ENCODE data around the gene SIRPD. TPM values are rescaled to one million over a fixed set of nuclear protein-coding genes. Genes with fewer than 3 reads are reported as not detected.
"Not testable (repeated sequence)": the region's sequence is repeated elsewhere in the genome, so short reads cannot be mapped to it uniquely, and the experiment has no call there.

The SIRPD gene
- not detected for polyA plus RNA-seq

DNA sequence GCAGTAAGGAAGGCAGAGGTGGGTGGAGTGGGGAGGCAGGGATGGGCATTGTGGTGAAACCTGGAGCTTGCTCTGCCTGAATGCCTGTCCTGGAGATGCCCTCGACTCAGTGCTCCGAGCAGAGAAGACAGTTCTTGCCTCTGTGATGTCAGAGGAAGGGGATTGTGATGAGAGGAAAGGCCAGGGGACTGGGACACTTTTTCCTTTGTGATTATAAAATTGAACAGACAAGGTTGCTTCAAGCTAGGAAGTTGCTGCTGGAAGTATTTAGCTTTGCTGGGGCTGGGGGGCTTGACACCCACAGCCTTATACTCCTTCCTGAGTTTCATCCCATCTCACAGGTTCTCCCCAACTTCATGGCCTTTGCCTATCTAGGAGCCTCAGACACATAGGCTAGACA, at the start of gene SIRPD:
Gene SIRPD (minus strand): TSS at position 101 of the 400 bp plus-strand sequence. CDS start 52 bp downstream, at position 49.
- Mint-ChIP-seq H3K27me3 (no peaks in the 10 kb centered on the region), H3K36me3 (no peaks in the 10 kb centered on the region), H3K9me3 (peaks cover 0 to 3% (median 3%) of the 10 kb centered on the region in 3 donors), H3K27ac (peak within 1 kb of the TSS in 1 of 3 donors; percentile 28), H3K4me1 (peaks cover under 1 to 3% (median 2%) of the 10 kb centered on the region in 3 donors), H3K4me3 (no peak within 1 kb of the TSS)

DNA sequence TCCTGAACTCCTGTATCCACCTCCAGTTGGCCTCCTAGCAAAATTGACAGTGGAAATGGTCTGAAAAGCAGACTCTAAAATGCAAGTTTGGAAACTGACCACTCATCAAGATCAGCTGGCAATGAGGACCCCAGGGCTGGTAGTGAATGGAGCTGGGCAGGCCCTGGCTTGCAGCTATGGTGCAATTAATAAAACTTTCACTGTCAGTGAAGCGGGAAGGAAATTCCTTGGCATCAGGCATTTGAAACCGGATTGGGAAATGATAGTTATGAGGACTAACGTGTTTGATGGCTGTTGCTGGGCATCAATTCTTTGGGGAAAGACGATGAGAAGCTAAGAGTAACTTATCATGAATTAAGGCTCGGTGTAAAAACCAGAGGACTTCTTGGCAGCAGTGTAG, 43.2 kb upstream of the SIRPD start:
- Mint-ChIP-seq H3K9me3 (no peaks in the 10 kb centered on the region), H3K27ac (no peak overlapping the region)

DNA sequence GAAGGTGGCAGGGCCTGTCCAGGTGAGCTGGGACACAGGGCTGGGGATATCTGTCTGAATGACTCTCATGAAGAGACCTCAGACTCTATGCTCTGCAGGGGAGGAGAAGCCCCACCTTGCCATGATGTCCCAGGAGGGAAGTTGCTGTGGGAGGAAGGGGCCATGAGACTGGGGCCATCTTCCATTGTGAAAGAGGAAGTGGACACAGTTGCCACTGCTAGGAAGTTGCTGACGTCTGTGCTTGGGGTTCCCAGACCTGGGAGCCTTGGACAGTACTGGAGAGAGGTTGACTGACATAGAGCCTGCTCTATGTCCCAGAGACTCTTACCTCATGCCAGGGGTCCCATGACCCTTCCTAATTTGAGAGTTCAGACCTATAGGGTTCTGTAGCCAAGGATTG, 37.8 kb upstream of the SIRPD start:
- Mint-ChIP-seq H3K36me3 (no peaks in the 10 kb centered on the region), H3K27ac (no peak overlapping the region), H3K9me3 (no peaks in the 10 kb centered on the region), H3K27me3 (no peaks in the 10 kb centered on the region), H3K4me1 (peaks cover 0 to 6% (median 0%) of the 10 kb centered on the region in 3 donors), H3K4me3 (no peak overlapping the region)

More for the DNA sequence above, 43.2 kb upstream of the SIRPD start:
- H3K4me3 Mint-ChIP-seq, result no peak overlapping the region
- H3K36me3 Mint-ChIP-seq, result no peaks in the 10 kb centered on the region
- no peaks in the 10 kb centered on the region for H3K4me1 Mint-ChIP-seq
- H3K27me3 Mint-ChIP-seq, result peaks cover 4% of the 10 kb centered on the region

DNA sequence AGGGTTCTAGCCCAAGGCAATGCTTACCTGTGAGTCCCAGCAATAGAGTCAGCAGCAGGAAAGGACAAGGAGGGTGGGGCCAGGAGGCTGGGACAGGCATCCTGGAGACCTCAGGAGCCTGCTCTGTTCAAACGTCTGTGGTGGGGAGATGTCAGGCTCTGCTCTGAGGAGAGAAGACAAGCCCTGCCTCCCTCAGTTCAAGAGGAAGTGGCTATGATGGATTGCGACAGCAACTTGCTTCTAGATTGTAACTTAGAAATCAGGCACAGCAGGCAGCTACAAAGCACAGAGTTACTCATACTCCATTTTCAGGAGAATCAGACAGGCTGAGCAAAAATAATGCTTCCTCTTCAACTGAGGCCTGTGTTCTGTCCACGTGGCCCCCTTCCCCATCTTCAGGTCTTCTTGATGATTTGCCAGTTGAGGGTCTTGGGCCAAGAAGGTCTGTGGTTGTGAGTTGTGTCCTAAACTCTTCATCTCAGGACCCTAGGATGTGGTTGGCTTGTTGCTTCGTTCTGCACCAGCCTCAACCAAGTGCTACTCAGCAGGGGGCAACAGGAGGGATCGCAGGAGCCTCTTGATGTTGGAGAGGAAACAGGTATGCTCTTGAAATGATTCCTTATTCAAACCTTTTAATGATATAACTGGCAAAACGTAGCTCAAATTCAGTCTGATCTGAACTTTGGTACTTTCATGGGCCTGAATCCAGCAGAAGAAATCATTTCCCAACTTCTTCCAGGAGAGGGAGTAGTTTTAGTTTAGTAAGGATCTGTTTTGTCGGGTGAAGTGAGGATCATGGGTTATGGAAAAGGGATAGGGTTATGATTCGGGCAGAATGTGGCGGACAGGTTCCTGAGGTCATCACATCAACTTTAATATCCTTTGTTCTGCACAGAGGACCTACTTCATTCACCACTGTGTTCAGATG, 31.3 kb upstream of the SIRPD start:
- no peaks in the 10 kb centered on the region for H3K36me3 Mint-ChIP-seq
- no peak overlapping the region for H3K27ac Mint-ChIP-seq
- no peak overlapping the region for H3K4me3 Mint-ChIP-seq
- H3K9me3 Mint-ChIP-seq, result peaks cover 0 to 4% (median 0%) of the 10 kb centered on the region in 3 donors
- H3K4me1 Mint-ChIP-seq, result peaks cover 0 to 10% (median 0%) of the 10 kb centered on the region in 3 donors
- no peaks in the 10 kb centered on the region for H3K27me3 Mint-ChIP-seq

DNA sequence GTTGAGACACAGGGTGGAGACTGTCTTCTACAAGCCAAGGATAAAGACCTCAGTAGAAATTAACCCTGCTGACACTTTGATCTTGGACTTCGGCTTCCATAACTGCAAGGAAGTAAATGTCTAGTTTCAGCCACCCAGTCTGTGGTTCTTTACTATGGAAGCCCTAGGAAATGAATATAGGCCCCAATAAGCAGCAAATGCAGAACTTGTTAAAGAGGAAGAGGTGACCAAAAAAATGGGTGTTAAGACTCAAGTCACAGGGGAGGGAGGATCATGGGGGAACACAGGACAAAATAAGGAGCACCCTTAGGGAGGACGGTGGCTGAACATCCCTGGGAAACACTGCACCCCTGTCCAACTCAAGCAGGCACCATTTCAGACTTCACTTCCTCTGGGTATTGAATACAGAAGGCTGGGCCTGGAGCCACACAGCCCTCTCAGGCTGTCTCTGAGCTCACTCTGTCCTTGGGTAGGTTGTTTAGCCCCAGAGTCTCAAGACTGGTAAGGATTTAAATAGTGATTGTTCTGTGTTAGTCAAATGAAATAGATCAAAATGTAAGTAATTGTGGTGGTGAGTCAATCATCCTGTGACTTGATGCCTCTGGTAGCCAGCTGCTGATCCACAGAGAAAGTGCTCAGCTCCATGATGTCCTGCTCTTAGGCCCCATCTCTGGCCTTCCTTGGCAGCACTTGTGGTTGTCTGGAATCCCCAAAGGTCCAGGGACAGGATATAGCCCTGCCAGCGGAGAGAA, 30.5 kb upstream of the SIRPD start:
- Mint-ChIP-seq H3K36me3 (no peaks in the 10 kb centered on the region), H3K4me3 (no peak overlapping the region)

DNA sequence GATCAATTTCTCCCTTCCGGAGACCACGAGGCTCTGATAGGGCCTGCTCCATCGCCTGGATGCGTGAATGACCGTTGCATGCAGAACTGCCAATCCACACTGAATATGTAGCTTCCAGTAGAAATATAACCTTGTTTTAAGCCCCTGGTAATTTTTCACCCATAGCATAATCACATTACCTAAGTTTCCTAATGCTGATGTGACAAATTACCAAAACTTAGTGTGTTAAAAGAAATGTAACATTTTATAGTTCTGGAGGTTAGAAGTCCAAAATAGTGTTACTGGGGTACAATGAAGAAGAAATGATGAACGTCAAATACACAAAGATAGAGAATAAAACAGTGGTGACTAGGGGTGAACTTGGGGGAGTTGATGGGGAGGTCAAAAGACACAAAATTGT, 22.0 kb upstream of the SIRPD start:
- Mint-ChIP-seq H3K9me3 (no peaks in the 10 kb centered on the region), H3K36me3 (no peaks in the 10 kb centered on the region), H3K27ac (peak overlapping the region in 1 of 3 donors; percentile 63), H3K4me3 (no peak overlapping the region), H3K27me3 (no peaks in the 10 kb centered on the region), H3K4me1 (peaks cover 0 to 2% (median 0%) of the 10 kb centered on the region in 3 donors)

More for the DNA sequence above, 30.5 kb upstream of the SIRPD start:
- peaks cover 0 to 4% (median 0%) of the 10 kb centered on the region in 3 donors for H3K9me3 Mint-ChIP-seq
- H3K27ac Mint-ChIP-seq, result no peak overlapping the region
- H3K4me1 Mint-ChIP-seq, result peaks cover 0 to 10% (median 0%) of the 10 kb centered on the region in 3 donors
- no peaks in the 10 kb centered on the region for H3K27me3 Mint-ChIP-seq

DNA sequence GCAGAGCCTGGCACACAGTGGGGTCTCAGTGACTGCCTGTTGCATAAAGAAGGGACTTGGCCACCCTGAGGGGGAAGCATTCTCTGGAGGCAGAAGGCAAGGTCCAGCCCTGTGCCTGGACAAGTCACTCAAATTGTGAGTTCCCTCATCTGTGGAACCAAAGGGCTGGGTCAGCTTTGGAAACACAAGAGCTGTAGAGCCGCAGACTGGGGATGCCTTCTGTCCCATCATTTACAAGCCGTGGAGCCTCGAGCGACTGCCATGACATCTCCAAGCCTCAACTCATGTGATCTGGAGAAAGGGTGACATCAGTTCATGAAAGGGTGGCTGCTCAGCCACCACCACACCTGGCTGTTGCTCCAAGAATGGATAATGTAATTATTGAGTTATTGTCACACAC, 20.4 kb upstream of the SIRPD start:
- Mint-ChIP-seq H3K27ac (no peak overlapping the region), H3K27me3 (no peaks in the 10 kb centered on the region), H3K4me3 (no peak overlapping the region), H3K4me1 (peaks cover 0 to 2% (median 0%) of the 10 kb centered on the region in 3 donors), H3K9me3 (no peaks in the 10 kb centered on the region), H3K36me3 (no peaks in the 10 kb centered on the region)

DNA sequence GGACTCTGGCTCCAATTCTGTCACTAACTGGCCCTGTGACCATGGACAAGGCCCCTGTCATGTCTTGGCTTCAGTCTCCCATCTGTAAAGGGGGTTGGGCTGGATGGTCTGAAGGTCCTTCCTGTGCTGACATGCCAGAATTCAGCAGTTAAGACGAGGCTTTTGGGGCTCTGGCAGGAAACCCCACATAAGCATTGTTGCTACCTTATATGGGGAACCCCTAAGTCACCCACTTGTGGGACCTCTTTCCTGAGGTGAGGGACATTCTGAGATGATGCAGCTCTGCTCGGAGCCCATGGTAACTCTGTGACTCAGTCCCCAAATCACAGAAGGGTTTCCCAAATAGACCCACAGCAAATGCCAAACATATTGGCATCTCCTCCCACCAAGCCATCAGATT, 19.8 kb upstream of the SIRPD start:
- not testable (repeated sequence) for H3K4me3 Mint-ChIP-seq, H3K27ac Mint-ChIP-seq, H3K4me1 Mint-ChIP-seq, H3K27me3 Mint-ChIP-seq, H3K36me3 Mint-ChIP-seq, H3K9me3 Mint-ChIP-seq

DNA sequence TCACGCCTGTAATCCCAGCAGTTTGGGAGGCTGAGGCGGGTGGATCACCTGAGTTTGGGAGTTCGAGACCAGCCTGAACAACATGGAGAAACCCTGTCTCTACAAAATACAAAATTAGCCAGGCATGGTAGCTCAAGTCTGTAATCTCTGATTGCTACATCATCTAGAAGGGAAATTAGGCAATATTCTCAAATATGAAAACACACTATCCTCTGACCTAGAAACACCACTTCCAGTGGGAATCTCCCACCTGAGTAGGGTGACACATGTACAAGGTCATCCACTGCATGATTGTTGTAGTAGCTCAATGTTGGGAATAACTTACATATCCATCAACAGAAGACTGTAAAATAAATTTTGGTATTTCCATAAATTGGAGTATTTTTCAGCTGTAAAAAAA, 19.1 kb upstream of the SIRPD start:
- H3K4me1 Mint-ChIP-seq, result peaks cover 0 to 2% (median 0%) of the 10 kb centered on the region in 3 donors

DNA sequence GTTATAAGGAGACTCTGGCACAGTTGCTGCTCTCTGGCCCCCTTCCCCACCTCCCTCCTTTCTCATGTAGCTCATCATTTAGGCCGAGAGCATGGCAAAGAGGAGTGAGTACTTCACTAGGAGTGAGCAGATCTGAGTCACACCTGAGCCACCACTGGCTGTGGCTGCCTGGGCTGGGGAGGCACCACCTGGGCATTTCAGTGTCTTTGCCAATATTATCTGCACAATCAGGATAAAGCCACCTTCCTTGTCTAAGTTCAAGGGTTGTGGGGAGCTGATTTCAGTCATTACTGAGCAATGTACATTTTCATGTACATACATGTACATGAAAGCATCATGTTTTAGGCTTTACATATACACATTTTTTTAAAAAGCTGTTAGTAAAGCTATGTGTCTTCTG, 18.5 kb upstream of the SIRPD start:
- H3K27ac Mint-ChIP-seq, H3K36me3 Mint-ChIP-seq, H3K27me3 Mint-ChIP-seq, H3K4me3 Mint-ChIP-seq, H3K4me1 Mint-ChIP-seq, H3K9me3 Mint-ChIP-seq: not testable (repeated sequence)

More for the DNA sequence above, 19.1 kb upstream of the SIRPD start:
- H3K36me3 Mint-ChIP-seq, result no peaks in the 10 kb centered on the region
- H3K9me3 Mint-ChIP-seq, result no peaks in the 10 kb centered on the region
- peak overlapping the region in 1 of 3 donors; percentile 14 for H3K27ac Mint-ChIP-seq
- no peaks in the 10 kb centered on the region for H3K27me3 Mint-ChIP-seq
- no peak overlapping the region for H3K4me3 Mint-ChIP-seq

DNA sequence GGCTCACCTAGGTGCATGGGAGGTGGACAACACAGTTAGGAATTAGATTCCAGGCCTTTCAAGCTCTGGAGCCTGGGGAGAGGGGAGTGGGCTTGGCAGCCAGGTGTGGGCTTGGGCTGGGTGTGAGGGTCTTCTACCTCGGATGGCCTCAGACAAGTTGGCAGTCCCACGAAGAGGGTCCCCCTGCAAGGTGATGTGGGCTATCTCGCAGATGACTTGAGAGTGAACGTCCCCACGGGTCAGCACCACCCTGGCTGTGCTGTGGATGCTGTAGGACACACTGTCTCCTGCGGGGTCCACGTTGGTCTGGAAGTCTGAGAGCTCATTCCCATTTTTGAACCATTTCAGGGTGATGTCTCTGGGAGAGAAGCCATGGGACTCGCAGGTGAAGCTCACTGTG, 14.1 kb upstream of the SIRPD start:
- not testable (repeated sequence) for H3K9me3 Mint-ChIP-seq, H3K36me3 Mint-ChIP-seq, H3K4me3 Mint-ChIP-seq, H3K27me3 Mint-ChIP-seq, H3K27ac Mint-ChIP-seq, H3K4me1 Mint-ChIP-seq

DNA sequence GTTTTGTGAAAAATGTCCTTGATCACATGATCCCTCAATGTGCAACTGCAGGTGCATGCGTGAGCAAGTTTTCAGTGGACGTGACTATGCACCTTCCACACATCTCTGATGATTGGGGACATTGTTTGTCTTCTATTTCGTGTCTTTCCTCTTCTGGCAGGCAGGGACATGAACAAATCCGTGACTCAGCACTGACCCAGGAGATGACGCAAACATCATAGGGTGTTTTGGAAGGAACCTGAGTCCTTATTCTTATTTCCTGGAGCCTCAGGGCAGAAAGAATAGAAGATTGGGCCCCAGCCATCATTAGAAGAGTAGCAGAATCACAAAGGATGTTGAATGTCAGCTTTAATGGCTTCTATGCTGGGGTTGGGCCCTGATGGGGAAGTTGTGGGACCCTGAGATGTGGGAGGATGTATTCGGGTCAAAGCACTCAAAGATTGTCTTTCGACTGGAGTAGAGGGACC, 11.9 kb upstream of the SIRPD start:
- Mint-ChIP-seq H3K4me1 (no peaks in the 10 kb centered on the region), H3K4me3 (no peak overlapping the region), H3K27me3 (peaks cover 6% of the 10 kb centered on the region), H3K9me3 (no peaks in the 10 kb centered on the region), H3K27ac (no peak overlapping the region), H3K36me3 (no peaks in the 10 kb centered on the region)

DNA sequence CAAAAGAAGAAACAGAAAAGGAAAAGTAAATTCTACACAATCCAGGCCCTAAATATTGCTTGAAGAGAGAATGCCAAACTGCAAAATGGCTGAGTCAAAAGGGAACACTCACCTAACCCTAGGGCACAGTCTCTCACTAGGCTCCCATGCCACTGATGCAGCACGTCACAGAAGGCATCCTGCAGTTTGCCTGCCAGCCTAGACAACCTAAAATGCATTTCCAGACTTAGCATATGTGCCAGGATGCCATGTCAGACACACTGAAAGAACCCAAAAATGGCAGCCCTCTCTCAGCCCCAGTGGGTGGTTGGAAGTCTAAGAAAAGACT, 10.6 kb upstream of the SIRPD start:
- peaks cover 6% of the 10 kb centered on the region for H3K27me3 Mint-ChIP-seq
- no peaks in the 10 kb centered on the region for H3K4me1 Mint-ChIP-seq
- no peak overlapping the region for H3K4me3 Mint-ChIP-seq
- no peak overlapping the region for H3K27ac Mint-ChIP-seq
- H3K9me3 Mint-ChIP-seq, result no peaks in the 10 kb centered on the region
- H3K36me3 Mint-ChIP-seq, result no peaks in the 10 kb centered on the region

DNA sequence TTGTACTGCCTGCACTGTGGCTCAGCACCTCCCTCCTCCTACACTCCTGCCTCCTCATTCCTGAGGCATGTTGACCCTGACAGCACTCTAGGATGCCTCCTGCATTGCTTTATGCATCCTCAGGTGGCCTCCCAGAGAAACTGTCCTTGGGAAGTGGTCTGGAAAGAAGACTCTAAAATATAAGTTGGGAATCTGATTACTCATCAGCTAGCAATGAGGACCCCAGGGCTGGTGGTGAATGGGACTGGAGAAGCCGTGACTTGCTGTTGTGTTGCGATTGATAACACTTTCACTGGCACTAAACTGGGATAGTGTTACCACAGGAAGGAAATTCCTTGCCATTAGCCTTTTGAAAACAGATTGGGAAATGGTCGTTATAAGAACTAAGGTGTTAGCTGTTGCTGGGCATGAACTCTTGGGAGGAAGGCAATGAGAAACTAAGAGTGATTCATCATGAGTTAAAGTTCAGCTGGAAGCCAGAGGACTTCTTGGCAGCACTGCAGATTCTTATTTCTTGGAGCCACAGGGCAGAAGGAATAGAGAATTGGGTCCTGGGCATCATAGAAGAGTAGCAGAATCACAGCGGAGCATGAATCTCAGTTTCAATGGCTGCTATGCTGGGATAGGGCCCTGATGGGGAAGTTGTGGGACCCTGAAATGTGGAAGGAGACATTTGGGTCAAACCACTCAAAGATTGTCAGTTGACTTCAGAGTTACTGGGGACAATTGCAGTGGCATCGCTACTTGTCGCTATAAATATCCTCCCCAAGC, 10.1 kb upstream of the SIRPD start:
- H3K4me1 Mint-ChIP-seq, result peaks cover 0 to 4% (median 0%) of the 10 kb centered on the region in 3 donors
- no peak overlapping the region for H3K27ac Mint-ChIP-seq
- peaks cover 6% of the 10 kb centered on the region for H3K27me3 Mint-ChIP-seq
- H3K36me3 Mint-ChIP-seq, result no peaks in the 10 kb centered on the region
- H3K4me3 Mint-ChIP-seq, result peak overlapping the region in 1 of 4 donors; percentile 20
- H3K9me3 Mint-ChIP-seq, result no peaks in the 10 kb centered on the region

DNA sequence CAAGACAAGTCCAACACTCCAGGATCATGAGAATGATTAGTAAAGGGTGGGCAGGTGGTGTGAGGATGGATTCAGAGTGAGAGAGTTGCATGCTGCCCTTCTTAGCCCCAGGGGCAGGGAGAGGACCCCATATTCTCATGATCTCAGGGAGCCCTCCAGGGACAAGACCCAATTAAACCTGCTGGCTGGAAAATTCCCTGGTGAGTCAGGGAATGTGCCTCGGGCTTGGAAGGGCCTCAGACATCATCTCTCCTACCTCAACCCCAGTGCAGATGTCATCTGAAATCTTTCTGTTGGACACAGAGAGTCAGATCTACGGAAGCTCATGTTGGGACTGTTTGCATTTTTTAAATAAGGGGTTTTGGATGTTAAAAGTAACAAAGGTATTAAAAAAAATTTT, 9.2 kb upstream of the SIRPD start:
- Mint-ChIP-seq H3K27ac (no peak overlapping the region), H3K4me1 (peaks cover 0 to 4% (median 0%) of the 10 kb centered on the region in 3 donors), H3K9me3 (no peaks in the 10 kb centered on the region), H3K4me3 (no peak overlapping the region), H3K27me3 (peaks cover 6% of the 10 kb centered on the region), H3K36me3 (no peaks in the 10 kb centered on the region)

Data from IgD-negative memory B cell (primary cell).